Loucy (cell line): ENCODE results near the gene HLF.

Source experiments
- H2AFZ ChIP-seq: fragments of 200-600 bp; sonication (generic); 2 replicates; pipeline ENCODE4 v1.6.0; 2016; ENCODE audit warnings: antibody characterized with exemption, mild to moderate bottlenecking, low read length, moderate library complexity
- H3F3A ChIP-seq: fragments of 200-600 bp; 2 replicates; pipeline ENCODE4 v1.6.0; 2016; ENCODE audit warnings: antibody characterized with exemption, low read depth, mild to moderate bottlenecking
- H3K27me3 ChIP-seq: fragments of 200-600 bp; sonication (generic); 2 replicates; pipeline ENCODE4 v1.6.1; 2014; ENCODE audit warnings: low read length, mild to moderate bottlenecking; ENCODE audit not compliant: insufficient read depth, poor library complexity, severe bottlenecking
- H3K36me3 ChIP-seq: fragments of 200-600 bp; sonication (generic); 2 replicates; pipeline ENCODE4 v1.6.1; 2016; ENCODE audit warnings: low read length; ENCODE audit not compliant: insufficient read depth
- H3K4me1 ChIP-seq: fragments of 200-600 bp; sonication (generic); 2 replicates; pipeline ENCODE4 v1.5.1; 2014; ENCODE audit warnings: low read length, mild to moderate bottlenecking; ENCODE audit not compliant: insufficient read depth, poor library complexity, severe bottlenecking
- H3K4me2 ChIP-seq: fragments of 200-600 bp; sonication (generic); 2 replicates; pipeline ENCODE4 v1.6.0; 2014; ENCODE audit warnings: antibody characterized with exemption, low read length, low read depth, mild to moderate bottlenecking; ENCODE audit not compliant: poor library complexity, severe bottlenecking
- H3K4me3 ChIP-seq: fragments of 200-600 bp; sonication (generic); 2 replicates; pipeline ENCODE4 v1.5.1; 2014; ENCODE audit warnings: low read length, mild to moderate bottlenecking, mixed read lengths; ENCODE audit not compliant: poor library complexity, severe bottlenecking
- H3K79me2 ChIP-seq: fragments of 200-600 bp; sonication (generic); 2 replicates; pipeline ENCODE4 v1.6.1; 2014; ENCODE audit warnings: low read length; ENCODE audit not compliant: insufficient read depth
- H3K9ac ChIP-seq: fragments of 200-600 bp; sonication (generic); 2 replicates; pipeline ENCODE4 v1.6.0; 2014; ENCODE audit warnings: mild to moderate bottlenecking, low read depth, low read length, moderate library complexity; ENCODE audit not compliant: poor library complexity, severe bottlenecking
- H3K9me2 ChIP-seq: fragments of 200-600 bp; sonication (generic); replicated peaks from 2 replicates; pipeline ENCODE4 v1.6.1; 2016; ENCODE audit warnings: low read depth, low read length, mixed read lengths
- H3K9me3 ChIP-seq: fragments of 200-600 bp; sonication (generic); 2 replicates; pipeline ENCODE4 v1.6.1; 2014; ENCODE audit warnings: mild to moderate bottlenecking, antibody characterized with exemption, low read length, low read depth; ENCODE audit not compliant: insufficient read depth
- H4K20me1 ChIP-seq: fragments of 200-600 bp; sonication (generic); 2 replicates; pipeline ENCODE4 v1.6.0; 2014; ENCODE audit warnings: antibody characterized with exemption, low read length, mild to moderate bottlenecking; ENCODE audit not compliant: insufficient read depth, poor library complexity, severe bottlenecking
- EZH2phosphoT487 ChIP-seq: fragments of 200-600 bp; IDR thresholded peaks from 2 replicates; pipeline ENCODE4 v1.6.1; 2018; ENCODE audit warnings: antibody characterized with exemption, mild to moderate bottlenecking, moderate library complexity, borderline replicate concordance
- TF ChIP-seq, protein P1 (sequence below): fragments of 200-600 bp; sonication (generic); conservative IDR thresholded peaks from 2 replicates; pipeline ENCODE4 v1.5.1; 2014; ENCODE audit warnings: mild to moderate bottlenecking, antibody characterized with exemption, low read length

Gene HLF

DNA sequence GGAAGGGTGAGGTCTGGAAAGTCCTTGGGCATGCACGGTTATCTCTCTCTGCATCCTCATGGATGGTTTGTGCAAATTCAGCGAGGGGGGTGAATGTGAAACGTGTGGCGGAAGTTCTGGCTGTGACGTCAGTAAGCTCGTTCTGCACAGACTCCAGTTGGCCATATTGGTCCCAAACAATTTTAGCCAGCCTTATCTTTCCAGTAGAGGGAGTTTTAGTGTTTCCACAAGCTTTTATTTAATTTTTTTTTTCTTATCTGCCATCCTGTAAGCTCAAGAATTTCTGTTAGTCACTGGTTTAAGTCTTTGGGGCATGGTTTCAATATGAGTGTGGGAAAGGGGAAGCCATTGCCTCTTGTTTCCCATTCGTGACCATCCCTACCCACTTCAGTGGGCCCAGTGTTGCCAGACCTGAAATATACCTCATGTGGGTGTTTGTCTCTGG lies 39.0 kb downstream of the HLF start:
- H3K36me3 ChIP-seq = no peaks in the 10 kb centered on the region
- H3K4me3 ChIP-seq = no peak overlapping the region
- H3K4me2 ChIP-seq = no peak overlapping the region

DNA sequence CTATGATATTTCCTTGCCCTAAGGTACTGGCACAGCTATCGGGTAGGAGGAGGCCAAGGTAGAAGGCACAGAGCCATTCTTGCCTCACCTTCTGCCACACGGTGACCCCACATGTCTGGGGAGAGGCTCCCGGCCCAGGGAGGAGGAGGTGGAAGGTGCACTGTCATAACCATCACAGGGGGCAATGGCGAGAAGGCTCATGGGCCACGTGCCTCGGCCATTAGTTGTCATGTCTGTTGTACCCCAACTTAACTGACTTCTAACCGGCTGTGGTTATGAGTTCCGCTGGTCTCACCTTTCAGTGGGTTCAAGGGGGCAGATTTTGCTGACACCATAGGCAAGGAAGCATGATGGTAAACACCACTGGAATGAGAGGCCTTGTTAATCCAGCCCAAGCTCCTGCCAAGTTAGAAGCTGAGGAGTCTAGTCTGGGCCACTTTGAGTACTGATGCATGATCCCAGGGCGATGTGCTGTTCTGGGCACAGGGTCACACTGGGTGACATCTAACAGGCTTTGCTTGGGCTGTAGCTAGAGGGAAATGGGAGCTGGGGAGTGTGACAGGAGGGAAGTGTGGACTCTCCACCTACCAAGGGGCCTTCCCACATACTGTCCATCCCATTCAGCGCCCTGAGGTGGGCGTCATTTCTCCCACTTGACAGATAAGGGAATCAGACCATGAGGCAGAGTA lies 39.6 kb downstream of the HLF start:
- no peak for TF ChIP-seq EZH2phosphoT487
- TF ChIP-seq, protein P1, sequence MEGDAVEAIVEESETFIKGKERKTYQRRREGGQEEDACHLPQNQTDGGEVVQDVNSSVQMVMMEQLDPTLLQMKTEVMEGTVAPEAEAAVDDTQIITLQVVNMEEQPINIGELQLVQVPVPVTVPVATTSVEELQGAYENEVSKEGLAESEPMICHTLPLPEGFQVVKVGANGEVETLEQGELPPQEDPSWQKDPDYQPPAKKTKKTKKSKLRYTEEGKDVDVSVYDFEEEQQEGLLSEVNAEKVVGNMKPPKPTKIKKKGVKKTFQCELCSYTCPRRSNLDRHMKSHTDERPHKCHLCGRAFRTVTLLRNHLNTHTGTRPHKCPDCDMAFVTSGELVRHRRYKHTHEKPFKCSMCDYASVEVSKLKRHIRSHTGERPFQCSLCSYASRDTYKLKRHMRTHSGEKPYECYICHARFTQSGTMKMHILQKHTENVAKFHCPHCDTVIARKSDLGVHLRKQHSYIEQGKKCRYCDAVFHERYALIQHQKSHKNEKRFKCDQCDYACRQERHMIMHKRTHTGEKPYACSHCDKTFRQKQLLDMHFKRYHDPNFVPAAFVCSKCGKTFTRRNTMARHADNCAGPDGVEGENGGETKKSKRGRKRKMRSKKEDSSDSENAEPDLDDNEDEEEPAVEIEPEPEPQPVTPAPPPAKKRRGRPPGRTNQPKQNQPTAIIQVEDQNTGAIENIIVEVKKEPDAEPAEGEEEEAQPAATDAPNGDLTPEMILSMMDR = no peak
- Histone ChIP-seq H4K20me1 (no peaks in the 10 kb centered on the region), H3K9ac (no peak overlapping the region), H3F3A (no peaks in the 10 kb centered on the region), H3K4me3 (no peak overlapping the region), H3K9me2 (no peaks in the 10 kb centered on the region), H3K9me3 (no peaks in the 10 kb centered on the region), H3K4me2 (no peak overlapping the region), H2AFZ (no peak overlapping the region), H3K79me2 (no peaks in the 10 kb centered on the region), H3K27me3 (no peaks in the 10 kb centered on the region), H3K4me1 (no peaks in the 10 kb centered on the region), H3K36me3 (no peaks in the 10 kb centered on the region)

More for the DNA sequence above, 39.0 kb downstream of the HLF start:
- H3K9me3 ChIP-seq = no peaks in the 10 kb centered on the region
- H2AFZ ChIP-seq = no peak overlapping the region
- no peaks in the 10 kb centered on the region for H3K4me1 ChIP-seq
- TF ChIP-seq, protein P1 = no peak
- H4K20me1 ChIP-seq = no peaks in the 10 kb centered on the region
- H3K27me3 ChIP-seq = no peaks in the 10 kb centered on the region
- H3K79me2 ChIP-seq = no peaks in the 10 kb centered on the region
- H3F3A ChIP-seq = no peaks in the 10 kb centered on the region
- no peaks in the 10 kb centered on the region for H3K9me2 ChIP-seq
- H3K9ac ChIP-seq = no peak overlapping the region

DNA sequence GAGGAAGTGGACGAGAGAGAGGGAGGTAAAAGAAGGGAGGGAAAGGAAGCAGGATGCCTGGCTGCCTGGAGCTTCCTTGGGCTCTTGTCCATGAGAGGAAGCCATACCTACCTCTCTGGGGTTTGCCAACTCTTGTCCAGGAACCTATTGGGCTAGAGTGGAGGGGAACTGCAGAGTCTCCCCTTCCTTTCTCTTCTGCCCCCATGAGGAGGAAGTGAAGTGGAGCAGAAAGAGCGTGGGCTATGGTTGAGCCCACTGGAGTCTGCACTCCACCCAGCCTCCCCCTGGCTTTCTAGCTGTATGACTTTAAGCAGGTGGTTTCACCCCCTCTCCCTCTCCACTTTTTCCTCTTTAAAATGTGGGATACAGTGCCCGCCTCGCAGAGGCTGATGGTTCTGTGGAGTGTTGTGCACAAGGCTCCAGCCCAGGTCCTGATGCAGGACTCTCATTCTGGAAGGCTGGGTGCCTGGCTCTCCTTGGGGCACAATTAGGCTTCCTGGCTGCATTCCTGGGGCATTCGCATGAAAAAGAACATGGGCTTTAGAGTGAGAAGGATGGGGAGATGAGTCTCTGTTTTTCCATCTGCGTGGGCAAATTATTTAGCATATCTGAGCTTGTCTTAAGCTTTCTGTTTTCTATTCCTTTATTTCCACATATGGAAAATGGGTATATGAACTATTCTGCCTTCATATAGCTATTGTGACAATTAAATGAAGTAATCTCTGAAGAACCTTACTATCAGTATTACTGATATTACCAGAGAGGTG lies 40.7 kb downstream of the HLF start:
- H4K20me1 ChIP-seq = no peaks in the 10 kb centered on the region
- TF ChIP-seq, protein P1 = no peak
- no peak for TF ChIP-seq EZH2phosphoT487
- H3K4me1 ChIP-seq = no peaks in the 10 kb centered on the region
- H2AFZ ChIP-seq = no peak overlapping the region
- H3K27me3 ChIP-seq = no peaks in the 10 kb centered on the region
- no peaks in the 10 kb centered on the region for H3K79me2 ChIP-seq
- no peak overlapping the region for H3K4me3 ChIP-seq
- no peaks in the 10 kb centered on the region for H3K9me3 ChIP-seq
- H3K9me2 ChIP-seq = no peaks in the 10 kb centered on the region
- H3K36me3 ChIP-seq = no peaks in the 10 kb centered on the region
- no peaks in the 10 kb centered on the region for H3F3A ChIP-seq
- H3K4me2 ChIP-seq = no peak overlapping the region
- H3K9ac ChIP-seq = no peak overlapping the region
